ENCODE measurements around the gene CACNB1. TPM values are rescaled to one million over a fixed set of nuclear protein-coding genes. Genes with fewer than 3 reads are reported as not detected.

CACNB1 gene
- total RNA-seq, 1 donor from 2014 or later = 25.5 TPM

DNA sequence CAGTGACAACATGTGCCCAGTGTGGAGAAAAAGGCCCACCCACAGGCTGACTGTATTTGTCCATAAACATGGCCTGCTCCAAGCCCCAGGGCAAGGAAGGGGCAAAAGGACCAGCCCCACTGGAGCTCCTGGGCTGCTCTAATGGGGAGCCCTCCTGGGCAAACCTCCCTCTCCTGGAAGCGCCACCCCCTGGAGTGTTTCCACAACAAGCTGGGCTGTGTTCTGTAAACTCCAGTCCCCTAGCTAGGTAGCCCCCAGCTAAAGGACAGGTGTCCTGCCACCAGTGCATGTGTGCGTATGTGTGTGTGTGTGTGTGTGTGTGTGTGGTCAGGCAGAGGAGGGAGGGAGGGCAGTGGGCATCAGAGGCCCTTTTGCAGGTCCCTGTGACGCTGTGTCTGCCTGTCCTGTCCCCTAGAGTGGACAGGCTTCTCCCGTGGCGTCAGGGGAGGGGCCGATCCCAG, 39.5 kb upstream of the CACNB1 start:
- no peaks in the 10 kb centered on the region for H3K36me3 Mint-ChIP-seq (ENCODE audit: low read depth)
- peaks cover 17% of the 10 kb centered on the region for H3K4me1 Mint-ChIP-seq (ENCODE audit: low read depth)
- H3K27ac Mint-ChIP-seq (ENCODE audit: unreplicated experiment) = no peak overlapping the region
- H3K4me3 Mint-ChIP-seq (ENCODE audit: unreplicated experiment) = no peak overlapping the region
- peaks cover 9% of the 10 kb centered on the region for H3K27me3 Mint-ChIP-seq (ENCODE audit: low read depth)
- TF ChIP-seq, protein P1, sequence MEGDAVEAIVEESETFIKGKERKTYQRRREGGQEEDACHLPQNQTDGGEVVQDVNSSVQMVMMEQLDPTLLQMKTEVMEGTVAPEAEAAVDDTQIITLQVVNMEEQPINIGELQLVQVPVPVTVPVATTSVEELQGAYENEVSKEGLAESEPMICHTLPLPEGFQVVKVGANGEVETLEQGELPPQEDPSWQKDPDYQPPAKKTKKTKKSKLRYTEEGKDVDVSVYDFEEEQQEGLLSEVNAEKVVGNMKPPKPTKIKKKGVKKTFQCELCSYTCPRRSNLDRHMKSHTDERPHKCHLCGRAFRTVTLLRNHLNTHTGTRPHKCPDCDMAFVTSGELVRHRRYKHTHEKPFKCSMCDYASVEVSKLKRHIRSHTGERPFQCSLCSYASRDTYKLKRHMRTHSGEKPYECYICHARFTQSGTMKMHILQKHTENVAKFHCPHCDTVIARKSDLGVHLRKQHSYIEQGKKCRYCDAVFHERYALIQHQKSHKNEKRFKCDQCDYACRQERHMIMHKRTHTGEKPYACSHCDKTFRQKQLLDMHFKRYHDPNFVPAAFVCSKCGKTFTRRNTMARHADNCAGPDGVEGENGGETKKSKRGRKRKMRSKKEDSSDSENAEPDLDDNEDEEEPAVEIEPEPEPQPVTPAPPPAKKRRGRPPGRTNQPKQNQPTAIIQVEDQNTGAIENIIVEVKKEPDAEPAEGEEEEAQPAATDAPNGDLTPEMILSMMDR (IDR thresholded peaks at IDR 0.05) = no peak
- H3K9me3 Mint-ChIP-seq (ENCODE audit: low read depth) = no peaks in the 10 kb centered on the region
- no peak for DNase-seq (ENCODE audit: low spot score)

DNA sequence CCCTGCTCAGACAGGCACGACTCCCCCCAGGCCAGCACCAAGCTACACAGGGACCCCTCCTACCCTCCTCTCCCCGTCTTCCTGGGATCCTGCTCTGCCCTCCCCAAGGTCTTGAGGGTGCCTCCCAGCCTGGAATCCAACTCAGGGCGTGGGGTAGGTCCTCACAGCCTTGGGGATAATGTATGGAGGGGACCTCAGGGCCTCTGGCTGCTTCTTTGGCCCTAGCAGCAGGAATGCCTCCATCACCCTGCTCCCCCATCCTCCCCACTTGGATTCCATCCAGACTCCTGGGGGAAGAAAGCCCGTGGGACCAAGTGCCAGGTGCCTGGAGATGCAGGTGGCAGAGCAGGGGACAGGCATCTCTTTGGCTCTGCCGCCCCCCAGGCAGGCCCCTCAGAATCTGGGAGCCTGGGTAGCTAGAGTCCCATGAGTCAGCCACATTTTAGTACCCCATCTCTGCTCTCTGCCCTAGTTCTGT, 39.0 kb upstream of the CACNB1 start:
- H3K4me1 Mint-ChIP-seq (ENCODE audit: low read depth) = peaks cover 23% of the 10 kb centered on the region
- H3K4me3 Mint-ChIP-seq (ENCODE audit: unreplicated experiment) = no peak overlapping the region
- H3K9me3 Mint-ChIP-seq (ENCODE audit: low read depth) = no peaks in the 10 kb centered on the region
- H3K27ac Mint-ChIP-seq (ENCODE audit: unreplicated experiment) = no peak overlapping the region
- TF ChIP-seq, protein P1 (IDR thresholded peaks at IDR 0.05) = no peak
- no peaks in the 10 kb centered on the region for H3K36me3 Mint-ChIP-seq (ENCODE audit: low read depth)
- no peak for DNase-seq (ENCODE audit: low spot score)
- H3K27me3 Mint-ChIP-seq (ENCODE audit: low read depth) = peaks cover 9% of the 10 kb centered on the region

DNA sequence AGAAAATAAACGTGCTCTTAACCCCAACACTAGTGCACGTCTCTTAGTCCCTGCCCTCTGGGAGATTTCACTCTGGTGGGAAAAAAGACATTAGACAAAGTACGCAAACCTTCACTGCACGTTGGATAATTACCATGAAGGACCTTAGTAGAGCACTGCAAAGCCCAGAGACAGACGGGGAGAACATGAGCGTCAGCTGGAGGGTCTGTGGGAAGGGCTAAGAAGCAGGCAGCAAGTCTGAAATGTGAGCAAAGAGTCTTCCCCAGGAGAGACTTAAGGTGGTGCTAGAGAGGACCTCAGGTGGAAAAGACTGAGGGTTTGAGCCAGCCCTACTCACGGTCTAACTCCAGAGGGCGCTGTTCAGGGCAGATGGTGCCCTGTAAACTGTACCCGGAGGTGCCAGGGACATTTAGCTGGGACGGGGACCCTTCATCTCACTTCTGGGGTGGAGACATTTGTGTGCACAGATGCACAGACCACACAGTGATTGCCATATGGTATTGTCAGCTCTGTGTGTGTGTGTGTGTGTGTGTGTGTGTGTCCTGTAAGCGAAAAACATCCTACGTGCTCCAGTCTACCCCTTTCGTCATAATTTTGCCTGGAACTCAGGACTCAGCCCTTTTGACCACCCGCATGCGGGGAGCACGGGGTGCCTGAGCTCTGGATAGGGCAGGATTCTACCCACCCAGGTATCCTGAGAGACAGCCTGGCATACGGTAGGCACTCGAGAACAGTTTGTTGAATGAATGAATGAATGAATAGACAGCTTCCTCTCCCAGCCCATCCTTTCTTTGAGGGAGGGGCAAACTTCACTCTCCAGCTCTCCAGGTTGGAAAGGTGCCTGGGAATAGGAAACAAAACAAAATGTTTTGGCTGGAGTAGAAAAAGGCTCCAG, 38.3 kb upstream of the CACNB1 start:
- TF ChIP-seq, protein P1 (IDR thresholded peaks at IDR 0.05) = peak; percentile 82
- H3K27me3 Mint-ChIP-seq (ENCODE audit: low read depth) = peaks cover 9% of the 10 kb centered on the region
- peaks cover 26% of the 10 kb centered on the region for H3K4me1 Mint-ChIP-seq (ENCODE audit: low read depth)
- no peaks in the 10 kb centered on the region for H3K36me3 Mint-ChIP-seq (ENCODE audit: low read depth)
- peak; percentile 27 for DNase-seq (ENCODE audit: low spot score)
- no peaks in the 10 kb centered on the region for H3K9me3 Mint-ChIP-seq (ENCODE audit: low read depth)
- no peak overlapping the region for H3K4me3 Mint-ChIP-seq (ENCODE audit: unreplicated experiment)
- no peak overlapping the region for H3K27ac Mint-ChIP-seq (ENCODE audit: unreplicated experiment)

DNA sequence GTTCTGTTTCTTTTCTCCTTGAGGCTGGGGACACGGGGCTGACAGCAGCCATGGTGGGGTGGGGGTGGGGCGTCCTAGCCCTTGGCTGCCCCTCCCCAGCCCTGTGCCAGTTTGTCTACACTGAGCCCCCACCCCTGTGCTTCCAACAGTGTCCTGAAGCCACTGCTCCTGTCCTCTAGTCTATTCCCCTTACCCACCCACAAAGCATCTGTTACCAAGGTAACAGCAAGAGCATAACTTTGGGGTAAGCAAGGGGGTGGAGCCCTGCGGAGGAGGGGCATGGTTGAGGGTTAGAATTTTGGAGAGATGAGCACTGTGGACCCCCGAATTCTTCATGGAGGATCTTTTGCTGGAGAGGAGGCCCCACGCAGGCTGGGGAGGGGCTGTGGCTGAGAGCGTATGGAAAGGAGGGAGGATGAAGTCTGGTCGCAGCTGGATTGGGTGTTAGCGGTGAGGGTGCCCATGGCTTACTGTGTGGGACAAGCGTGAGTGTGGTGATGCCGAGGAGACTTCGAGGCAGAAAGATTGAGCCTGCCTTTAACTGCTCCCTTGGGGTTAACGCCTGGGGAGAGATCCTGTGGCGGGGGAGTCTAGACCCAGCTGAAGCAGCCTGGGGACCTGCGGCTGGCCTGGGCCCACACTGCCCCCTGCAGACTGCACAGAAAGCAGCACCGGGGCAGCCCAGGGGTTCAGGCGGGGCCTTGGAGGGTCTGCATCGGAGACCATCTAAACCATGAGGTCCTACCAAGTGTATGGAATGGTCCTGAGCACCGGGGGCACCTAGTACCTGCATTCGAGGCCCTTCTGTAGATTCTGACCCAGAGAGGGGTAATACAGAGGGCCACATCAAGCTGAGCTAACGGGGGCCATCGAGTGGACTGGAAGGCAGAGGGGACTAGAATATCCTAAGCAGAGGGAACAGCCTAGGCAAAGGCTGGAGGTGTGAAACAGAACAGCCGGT, 34.4 kb upstream of the CACNB1 start:
- peaks cover 5% of the 10 kb centered on the region for H3K27me3 Mint-ChIP-seq (ENCODE audit: low read depth)
- no peaks in the 10 kb centered on the region for H3K9me3 Mint-ChIP-seq (ENCODE audit: low read depth)

More for the DNA sequence above, 34.4 kb upstream of the CACNB1 start:
- Mint-ChIP-seq H3K27ac (ENCODE audit: unreplicated experiment) (no peak overlapping the region), H3K4me1 (ENCODE audit: low read depth) (peaks cover 26% of the 10 kb centered on the region), H3K36me3 (ENCODE audit: low read depth) (no peaks in the 10 kb centered on the region), H3K4me3 (ENCODE audit: unreplicated experiment) (peak overlapping the region; percentile 17)
- TF ChIP-seq, protein P1 (IDR thresholded peaks at IDR 0.05) = peak; percentile 85
- no peak for DNase-seq (ENCODE audit: low spot score)

Data from chondrocyte (in vitro differentiated cells).